Effector CD8-positive, alpha-beta T cell (primary cell): ENCODE data around the gene SLC39A11.

ENCODE experiments used
- DNase-seq: peaks from one replicate; lab custom pipeline; 2025; lab: John Stamatoyannopoulos, UW

Gene SLC39A11

DNA sequence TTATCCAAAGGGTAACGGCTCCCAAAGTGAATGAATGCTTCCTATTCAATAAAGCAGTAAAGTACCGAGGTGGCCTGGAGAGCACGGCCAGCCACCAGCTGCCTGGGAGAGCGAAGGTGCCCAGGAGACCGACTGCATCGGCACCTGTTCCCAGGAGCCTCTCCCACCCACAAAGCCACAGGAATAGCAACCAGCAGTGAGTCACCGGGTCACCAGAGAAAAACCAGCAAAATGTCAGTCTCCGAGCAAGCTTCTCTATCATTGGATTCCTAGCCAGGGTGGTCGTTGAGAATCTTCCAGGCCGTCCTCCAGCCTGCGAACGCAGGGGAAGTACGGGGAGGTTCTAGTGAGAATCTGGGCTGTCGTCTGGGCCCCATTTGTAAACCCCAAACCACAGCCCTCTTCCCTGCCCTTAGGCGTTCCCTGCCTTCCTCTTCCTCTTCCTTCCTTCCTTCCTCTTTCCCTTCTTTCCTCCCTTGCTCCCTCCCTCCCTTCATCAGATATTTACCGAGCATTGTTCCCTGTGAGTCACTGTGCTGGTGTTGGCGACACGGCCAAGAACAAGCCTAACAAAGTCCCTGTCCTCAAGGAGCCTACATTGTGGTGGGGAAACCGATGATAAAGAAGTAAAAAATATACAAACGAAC lies 114.6 kb downstream of the SLC39A11 start:
- DNase-seq, result no peak

DNA sequence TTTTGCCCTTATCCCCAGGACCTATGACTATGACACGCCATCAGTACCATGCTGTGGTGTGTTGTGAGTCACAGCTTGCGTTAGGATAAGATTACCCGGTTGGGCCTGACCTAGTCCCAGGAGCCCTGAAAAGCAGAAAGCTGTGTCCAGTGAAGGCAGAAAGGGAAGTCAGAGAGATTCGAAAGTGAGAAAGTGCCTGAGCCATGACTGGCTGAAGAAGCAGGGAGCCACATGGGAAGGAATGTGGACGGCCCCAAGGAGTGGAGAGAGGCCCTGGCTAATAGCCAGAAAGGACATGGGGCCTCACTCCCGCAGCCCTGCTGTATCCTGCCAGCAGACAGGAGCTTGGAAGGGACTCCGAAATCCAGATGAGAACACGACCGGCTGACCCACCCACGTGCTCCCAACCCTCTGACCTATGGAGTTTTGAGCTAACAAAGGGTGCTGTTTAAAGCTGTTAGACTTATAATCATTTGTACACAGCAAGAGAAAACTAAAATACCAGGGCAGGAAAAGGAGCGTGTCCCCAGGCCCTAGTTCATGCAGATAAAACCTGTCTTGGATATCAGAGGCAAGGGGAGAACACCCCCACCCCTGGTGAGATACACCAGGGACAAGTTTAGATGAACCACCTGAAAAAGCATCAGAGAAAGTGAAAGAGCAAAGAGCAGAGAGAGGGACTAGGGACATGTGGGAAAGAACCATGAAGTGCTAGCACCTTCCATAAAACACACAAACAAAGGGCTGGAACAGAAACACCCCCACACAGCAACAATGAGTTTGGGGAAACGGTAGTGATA lies 115.3 kb downstream of the SLC39A11 start:
- DNase-seq, result no peak

DNA sequence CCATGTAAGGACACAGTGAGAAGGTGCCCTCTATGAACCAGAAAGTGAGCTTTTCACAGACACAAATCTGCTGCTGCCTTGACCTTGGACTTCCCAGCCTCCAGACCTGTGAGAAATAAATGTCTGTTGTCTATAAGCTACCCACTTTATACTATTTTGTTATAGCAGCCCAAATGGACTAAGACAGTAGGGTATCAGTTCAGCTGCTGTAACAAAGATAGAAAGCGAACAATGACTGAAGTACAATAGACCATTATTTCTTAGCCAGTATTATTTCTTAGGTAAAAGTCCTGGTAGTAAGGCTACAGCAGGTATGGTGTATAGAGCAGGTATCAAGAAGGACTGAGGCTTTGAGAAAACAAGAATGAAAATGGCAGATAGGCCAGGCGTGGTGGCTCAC lies 117.0 kb downstream of the SLC39A11 start:
- no peak for DNase-seq

DNA sequence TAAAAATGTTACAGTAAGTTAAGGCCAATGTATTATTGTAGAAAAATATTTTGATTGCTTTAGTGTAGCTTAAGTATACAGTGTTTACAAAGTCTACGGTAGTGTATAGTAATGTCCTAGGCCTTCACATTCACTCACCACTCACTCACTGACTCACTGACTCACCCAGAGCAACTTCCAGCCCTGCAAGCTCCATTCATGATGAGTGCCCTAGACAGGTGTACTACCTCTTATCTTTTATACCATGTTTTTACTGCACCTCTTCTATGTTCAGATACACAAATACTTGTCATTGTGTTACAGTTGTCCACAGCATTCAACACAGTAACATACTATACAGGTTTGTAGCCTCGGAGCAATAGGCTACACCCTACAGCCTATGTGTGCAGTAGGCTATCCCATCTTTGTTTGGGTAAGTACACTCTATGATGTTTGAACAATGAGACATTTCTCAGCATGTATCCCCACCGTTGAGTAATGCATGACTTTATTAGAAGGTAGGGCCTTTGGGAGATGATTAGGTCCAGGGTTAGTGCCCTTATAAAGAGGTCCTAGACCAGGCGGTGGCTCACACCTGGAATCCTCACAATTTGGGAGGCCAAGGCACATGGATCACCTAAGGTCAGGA lies 117.8 kb downstream of the SLC39A11 start:
- DNase-seq, result no peak

DNA sequence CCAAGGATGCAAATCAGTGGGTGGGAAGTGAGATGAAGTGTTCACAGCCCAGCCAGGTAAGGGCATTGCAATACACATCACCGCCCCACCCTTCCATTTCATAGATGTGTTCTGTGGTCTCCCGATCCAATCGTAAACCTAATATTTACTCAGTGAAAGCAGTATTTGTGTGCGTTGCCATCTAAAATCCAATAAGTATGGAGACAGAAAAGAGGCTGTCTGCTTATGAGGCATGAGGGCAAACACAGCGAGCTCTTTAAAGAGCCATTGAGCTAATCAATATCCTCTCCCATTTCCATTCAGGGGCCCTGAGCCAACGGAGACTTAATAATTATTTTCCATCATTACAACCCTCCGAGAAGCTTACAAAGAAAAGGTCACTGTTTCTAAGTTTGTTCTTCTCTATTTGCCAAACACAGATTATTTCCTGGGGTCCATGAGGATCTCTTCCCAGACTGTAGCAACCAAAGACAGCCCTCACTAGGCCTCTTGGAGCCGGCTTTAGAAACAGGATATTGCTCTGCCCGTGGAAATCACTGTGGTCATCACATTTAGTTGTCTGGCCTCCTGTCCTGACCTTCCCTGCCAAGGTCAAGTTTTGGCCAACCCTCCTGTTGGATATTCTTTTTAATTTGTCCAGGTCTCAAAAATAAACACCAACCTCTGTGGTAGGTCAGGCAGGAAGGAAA lies 120.1 kb downstream of the SLC39A11 start:
- DNase-seq, result no peak

DNA sequence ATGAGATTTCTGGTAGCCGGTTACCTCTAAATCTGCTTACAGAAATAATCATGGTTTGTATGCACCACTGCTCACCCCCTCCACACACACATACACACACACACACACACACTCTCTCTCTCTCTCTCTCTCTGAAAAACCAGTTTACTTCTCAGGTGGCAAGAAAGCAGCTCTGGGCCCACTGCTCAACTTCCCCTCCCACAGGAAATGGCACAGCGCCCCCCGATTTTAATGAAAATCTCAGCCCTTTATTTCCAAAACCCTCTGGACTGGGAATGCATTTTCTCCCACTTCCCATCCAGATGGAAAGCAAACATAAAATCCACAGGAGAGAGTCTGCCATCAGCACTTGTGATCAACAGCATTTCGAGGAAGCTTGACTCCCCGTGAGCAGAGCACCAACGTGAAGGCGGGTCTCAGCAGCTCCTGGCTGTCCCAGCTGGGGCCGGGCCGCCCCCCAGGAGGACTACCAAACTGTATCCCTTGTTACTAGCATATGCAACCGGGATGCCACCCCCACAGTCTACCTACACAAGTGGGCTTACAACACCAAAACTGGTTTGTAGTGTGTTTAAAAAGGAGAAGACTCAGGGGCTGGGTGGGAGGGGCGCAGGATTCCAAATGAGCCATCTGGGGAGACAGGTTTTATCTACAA lies 121.1 kb downstream of the SLC39A11 start:
- DNase-seq, result no peak

DNA sequence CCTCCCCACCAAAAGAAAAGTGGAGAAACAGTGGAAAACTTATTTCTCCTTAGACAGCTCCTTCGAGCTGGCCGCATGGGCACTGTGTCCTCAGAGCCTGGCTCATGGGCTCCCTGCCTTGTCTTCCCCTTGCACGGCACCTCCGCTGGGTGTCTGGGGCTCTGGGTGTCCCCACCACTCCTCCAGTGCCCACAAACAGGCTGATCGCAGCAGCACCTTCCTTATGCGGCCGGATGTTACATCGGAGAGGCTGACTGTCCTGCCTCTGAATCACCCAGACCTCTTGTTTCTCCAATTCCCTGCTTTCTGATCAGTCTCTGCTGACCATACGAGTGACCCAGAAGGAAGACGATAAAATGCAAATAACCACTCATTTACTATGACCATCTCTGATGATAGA lies 121.7 kb downstream of the SLC39A11 start:
- DNase-seq, result no peak

DNA sequence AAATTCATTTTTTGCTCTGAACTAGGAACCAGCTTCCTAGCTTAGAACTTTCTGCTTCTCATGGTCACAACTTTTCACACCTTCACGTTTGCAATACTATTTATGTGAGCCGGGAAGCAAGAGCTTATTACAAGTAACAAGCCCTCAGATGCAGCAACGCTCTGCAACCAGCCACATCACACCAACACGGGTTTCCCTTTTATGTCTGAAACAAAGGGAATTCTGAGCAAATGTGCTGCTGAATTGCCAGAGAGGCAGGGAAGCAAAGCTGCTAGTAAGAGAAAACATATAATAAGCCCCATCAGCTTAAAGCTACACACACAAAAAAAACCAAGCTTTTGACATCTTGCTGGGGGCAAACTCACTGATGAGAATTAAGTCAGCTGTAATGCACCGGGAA lies 122.2 kb downstream of the SLC39A11 start:
- no peak for DNase-seq

DNA sequence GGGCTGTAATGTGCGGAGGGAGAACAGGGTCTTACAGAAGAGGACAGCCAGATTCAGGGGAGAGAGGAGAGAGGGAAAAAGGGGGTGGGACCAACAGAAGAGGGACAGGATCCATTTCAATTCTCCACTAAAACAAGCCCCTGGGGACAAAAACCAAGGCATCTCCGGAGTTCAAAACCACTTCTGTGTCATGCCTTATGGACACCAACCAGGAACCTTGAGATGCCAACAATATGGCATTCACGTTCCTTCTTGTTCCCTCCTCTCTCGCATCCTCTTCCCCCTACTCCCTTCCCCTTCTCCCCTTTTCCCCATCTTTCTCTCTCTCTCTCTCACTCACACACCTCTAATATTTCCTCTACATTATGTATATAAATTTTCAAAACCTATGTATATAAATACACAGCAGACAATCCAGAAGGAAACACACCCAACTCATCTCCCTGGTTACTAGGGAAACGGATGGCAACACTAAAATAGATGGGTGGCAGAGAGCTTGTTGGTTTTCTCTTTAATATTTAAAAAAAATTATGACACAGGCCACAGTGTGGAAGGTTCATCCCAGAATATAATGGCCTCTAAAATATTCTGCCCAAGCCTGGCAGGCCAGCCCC lies 123.1 kb downstream of the SLC39A11 start:
- DNase-seq, result no peak

DNA sequence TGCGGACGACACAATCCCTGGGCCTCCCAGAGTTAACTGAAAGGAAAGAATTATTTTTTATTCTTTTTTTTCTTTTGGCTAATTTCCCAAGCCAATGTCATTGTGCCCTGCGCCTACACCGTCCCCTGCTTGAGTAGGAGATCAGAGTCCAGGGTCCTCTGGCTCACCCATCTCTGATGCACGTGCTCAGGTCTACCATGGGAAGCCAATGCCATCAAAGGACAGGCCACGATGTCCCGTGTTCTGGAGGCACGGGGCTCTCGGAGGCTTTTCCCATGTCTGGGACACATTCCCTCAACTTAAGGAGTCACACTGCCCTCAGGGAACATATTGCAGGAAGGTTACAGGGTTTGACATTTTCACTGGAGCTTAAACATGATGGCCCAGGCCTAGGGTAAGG lies 123.7 kb downstream of the SLC39A11 start:
- no peak for DNase-seq

DNA sequence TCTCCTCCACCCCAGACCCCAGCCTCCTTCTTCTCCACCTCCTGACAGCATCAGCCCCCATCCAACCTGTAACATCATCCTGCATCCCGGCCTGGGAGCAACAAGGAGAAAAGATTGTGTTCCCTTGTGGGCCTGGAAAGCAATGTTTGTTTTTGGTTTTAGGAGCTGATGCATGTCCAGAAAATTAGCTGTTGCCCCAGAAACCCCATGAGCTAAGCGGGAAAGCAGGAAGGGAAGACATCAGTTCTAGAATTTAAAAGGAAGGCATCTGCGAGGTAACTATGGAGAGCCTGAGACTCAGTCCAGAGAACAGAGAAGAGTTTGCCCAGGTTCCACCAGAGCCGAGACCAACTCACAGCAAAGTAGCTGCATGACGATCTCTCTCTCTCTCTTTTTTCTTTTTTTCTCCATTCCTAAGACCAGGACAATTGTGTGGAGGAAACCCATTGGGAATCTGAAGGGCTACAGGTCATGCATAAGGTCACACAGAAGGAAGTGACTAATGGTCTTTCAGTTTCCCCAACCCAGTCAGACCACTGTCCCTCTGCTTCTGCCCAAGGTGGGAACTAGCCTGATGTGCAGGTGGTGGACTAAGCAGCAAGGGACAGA lies 124.4 kb downstream of the SLC39A11 start:
- no peak for DNase-seq

DNA sequence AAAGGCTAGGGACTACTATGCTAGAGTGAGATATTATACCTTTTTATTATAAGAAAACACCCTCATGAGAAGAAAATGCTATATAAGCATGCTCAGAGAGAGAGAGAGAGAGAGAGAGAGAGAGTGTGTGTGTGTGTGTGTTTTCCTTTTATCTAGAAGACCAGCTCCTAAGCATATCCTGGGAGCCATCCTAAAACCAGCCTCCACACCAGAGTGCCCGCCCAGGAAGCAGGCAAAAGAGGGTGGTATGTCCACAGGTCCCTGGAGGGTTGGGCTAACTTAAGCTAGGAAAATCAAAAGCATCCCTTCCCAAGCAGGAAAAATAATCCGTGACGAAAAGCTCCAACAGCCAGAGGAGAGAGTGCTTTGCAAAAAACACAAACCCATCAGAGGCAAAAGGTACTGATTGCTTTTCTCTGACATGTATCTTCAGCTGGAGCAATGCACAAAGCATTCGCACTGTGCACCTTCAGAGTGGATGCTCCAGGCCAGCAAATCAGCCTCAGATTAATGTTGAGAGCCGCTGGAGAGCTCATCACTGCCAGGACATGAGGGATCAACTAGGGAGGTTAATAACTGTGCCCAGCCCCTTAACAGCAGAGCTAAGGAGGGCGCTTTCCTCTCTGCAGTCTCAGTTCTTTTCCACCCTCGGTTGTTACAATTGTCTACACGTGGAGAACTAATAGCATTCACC lies 125.1 kb downstream of the SLC39A11 start:
- DNase-seq, result no peak

DNA sequence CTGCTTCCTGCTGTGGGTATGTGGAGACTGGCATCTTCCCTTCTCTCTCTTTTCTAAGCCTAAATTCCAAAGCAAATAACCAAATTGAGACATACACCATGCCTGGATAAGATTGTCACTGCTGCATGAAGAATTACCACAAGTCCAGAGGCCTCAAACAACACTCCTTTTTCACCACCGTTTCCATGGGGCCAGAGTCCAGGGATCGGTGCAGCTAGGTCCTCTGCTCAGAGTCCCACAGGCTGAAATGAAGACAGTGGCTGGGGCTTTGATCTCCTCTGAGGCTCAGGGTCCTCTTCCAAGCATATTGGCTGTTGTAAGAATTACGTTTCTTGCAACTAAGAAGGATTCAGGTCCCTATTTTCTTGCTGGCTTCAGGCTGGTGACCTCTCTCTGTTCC lies 130.4 kb downstream of the SLC39A11 start:
- DNase-seq, result no peak

DNA sequence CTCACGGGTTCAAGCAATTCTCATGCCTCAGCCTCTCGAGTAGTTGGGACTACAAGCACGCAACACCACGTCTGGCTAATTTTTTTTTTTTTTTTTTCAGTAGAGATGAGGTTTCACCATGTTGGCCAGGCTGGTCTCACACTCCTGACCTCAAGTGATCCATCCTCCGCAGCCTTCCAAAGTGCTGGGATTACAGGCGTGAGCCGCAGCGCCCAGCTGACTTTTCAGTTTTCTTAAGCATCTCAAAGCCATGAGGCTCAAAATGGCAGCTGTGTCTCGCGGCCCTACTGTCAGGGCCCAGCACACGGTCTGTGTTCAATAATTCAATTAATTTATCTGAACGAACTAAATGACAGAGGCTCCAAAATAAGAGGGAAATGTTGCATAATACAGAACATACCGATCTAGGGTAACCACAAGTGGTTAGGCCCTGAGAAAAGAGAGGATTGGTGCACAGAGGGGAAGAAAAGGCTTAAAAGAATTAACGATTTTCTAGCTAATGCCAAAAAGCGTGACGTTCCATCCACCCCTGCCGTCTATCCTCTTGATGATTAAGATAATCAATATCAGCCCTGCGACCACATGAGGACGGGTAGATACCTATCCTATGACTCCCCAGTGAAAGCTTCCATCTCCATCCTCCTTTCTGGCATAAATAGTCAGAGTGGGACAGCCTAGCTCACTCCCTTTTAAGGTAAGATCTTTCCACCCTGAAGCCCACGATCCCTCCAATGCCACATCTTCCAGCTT lies 136.9 kb downstream of the SLC39A11 start:
- no peak for DNase-seq

DNA sequence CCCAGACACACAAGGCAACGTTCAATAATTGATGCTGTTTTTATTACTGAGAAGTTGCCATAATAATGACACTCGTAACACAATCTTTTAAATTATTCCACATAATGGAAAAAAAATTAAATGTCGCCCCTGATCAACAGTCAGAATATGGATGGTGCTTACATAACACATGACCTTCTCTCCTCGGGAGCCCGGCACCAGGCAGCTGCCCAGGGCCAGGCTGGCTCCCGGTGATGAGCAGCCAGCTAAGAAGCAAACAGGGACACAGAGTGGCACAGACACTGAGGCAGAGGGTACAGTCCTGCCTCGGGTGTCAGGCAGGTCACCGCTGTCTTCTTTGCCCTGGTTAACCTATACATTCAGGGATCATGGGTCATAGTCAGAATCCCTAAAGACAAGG lies 137.9 kb downstream of the SLC39A11 start:
- no peak for DNase-seq

DNA sequence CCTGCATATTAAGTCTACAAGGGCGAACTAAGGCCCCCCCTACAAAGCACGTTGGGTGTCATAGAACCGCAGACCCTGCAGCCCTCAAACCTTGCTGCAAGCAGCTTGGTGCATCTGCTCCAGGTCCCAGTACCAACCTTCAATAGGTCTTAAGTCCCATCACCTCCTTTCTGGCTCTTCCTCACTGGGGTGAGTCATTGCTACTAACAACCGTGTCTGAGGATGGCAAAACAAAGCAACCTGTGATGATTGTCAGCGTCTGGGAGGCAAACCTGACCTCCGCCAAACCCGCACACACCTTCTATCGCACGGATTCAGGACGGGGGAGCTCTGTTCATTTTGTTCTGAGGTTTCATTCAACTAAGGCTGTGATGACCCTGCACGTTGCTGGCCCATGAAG lies 138.9 kb downstream of the SLC39A11 start:
- DNase-seq, result no peak

DNA sequence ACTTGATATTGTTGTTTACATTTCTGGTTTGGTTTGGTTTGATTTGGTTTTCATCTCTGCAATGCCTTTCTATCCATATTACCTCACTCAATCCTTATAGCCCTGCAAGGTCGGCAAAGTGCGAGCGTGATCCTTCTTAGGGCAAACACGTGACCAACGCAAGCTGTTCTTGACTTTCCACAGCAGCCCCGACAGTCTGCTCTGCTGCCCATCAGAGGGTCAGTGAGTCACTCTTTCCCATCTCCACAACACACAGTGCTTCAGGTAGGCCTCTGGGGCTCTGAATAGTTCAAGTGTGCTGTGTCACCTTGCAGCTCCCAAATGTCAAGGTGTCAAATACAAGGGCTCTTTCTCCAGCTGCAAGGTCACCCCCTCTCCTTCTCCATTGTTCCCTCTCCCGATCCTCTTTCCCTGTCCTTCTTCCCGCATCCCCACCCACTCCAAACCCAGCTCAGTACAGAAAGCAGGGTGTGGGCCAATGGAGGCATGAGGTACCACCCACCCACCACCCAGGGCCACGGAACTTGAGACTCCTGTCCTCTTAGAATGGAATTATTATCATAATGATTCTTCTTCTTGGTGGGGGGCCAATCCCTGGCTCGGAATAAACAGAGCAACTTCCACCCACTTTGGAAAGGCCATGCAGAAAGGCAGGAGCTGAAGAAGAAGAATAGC lies 139.7 kb downstream of the SLC39A11 start:
- DNase-seq, result no peak

DNA sequence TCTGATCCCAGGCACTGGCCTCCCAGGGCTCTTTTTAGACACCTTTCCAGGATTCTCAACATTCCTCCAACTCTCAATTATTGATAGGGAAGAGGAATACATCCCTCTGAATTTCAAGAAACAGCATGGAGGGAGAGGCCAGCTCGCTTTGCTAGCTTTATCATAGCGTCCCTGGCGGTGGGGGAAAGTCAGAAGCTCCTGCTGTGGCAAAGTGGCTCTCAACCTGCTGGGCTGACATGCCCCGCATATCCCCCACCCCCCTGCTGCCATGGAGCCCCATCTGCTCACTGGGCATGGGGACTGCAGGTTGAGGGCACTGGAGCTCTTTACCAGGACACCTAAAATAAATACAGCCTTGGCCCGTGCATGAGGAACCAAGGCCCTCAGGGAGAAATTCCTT lies 140.3 kb downstream of the SLC39A11 start:
- no peak for DNase-seq

DNA sequence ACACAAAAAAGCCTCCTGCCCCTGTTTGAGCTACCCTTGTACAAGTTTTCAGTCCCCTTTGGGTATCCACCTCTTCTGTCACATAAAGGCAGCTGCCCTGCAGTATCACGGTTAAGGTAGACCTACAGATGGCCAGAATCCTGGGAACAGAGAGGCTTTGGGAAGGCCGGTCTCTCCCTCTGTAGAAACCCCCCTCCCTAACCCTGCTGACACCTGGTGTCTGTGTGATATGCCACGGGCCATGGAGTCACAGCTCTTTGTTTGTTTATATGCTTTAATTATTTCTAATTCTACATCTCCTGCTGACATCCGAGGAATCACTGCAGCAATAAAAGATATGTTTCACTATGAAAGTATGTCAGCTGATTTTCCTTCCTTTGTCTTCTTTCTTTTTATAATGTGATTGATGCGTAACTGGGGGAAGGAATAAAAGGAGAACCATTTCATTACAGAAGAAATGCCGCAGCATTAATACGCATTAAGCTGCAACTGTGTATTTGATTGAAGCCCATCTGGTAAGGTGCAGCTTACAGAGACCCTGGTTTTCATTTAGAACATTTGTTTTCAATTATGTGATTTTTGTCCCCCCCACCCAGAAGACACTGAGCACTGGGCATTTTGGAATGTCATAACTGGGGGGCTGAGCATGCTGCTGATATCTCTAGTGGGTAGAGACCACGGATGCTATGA lies 142.1 kb downstream of the SLC39A11 start:
- DNase-seq, result no peak
